Activated T-cell treated with anti-CD3 and anti-CD28 coated beads for 1 hour (primary cell): Measurements from ENCODE around the gene ASB16.

Experiments
- DNase-seq: peaks from one replicate; pipeline ENCODE4 v3.0.0-alpha.2; 2020; ENCODE audit warnings: low read depth

Gene ASB16

DNA sequence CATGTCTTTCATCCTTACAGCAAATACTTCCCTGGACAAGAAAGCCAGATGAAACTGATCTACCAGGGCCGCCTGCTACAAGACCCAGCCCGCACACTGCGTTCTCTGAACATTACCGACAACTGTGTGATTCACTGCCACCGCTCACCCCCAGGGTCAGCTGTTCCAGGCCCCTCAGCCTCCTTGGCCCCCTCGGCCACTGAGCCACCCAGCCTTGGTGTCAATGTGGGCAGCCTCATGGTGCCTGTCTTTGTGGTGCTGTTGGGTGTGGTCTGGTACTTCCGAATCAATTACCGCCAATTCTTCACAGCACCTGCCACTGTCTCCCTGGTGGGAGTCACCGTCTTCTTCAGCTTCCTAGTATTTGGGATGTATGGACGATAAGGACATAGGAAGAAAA, 20.0 kb downstream of the ASB16 start:
- no peak for DNase-seq

GRCh38 chr17:44191369-44191768, 20.9 kb downstream of the ASB16 start:
- DNase-seq: no peak

DNA sequence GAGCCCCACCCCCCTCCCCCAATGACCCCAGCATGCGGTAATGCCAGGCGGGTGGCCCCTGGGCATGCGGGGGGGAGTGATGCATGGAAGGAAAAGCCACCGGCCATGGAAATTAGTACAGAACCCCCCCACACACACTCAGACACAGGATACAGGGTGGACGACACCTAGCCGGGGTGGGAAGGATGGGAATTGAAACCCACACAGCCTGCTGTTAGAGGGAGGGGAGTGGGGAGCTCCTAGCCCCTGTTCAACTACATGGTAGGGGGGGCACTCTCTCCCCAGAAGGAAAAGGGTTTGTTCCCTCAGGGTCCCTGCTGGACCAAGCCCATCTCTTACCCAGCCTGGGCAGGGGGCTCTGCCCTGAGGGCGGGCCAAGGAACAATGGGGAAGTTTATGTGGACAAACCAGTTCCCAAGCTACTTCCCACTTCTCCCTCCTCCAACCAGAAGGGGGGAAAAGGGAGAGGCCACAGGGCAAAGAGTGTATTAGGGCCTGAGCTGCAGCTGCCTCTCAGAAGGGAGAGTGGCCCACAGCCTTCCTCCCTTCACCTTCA, 21.5 kb downstream of the ASB16 start:
- no peak for DNase-seq

DNA sequence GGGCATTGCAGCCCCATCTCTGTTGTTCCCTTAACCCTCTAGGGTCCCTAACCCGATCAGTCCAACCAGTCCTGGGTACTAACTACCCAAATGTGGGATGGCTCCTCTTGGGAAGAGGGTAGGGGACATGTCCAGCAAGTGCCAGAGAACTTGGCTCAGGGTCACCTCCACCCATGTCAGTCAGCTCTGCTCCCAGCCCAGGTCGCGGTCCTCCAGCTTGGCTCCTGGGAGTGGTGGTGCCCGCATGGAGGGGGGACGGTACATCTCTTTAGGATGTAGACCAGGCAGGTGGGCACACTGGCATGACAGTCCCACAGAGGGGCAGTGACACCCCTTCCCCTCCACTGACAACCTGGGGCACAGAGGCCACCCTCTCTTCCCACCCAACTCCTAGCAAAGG, 22.2 kb downstream of the ASB16 start:
- DNase-seq: no peak

GRCh38 chr17:44193326-44194084, 23.0 kb downstream of the ASB16 start:
- no peak for DNase-seq

DNA sequence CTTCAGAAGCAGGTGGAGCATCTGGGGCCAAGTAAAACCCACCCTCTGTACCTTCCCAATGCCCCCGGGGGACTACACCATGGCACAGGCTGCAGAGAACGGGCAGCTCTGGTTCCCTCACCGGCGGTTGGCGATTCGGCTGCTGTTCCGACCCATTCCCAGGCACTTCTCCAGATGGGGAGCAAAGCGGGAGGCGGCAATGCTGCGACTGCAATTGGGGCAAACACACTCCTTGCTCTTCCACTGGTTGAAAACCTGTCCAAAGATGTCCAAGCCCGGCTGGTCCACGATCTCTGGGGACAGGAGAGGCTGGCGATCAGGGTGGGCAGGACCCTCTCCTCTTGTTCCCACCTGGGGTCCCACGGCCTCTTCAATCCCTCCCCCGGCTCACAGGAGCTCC, 26.6 kb downstream of the ASB16 start:
- no peak for DNase-seq

- no peak for DNase-seq
These were observed 27.6 kb downstream of the ASB16 start for GRCh38 chr17:44197980-44198720.

DNA sequence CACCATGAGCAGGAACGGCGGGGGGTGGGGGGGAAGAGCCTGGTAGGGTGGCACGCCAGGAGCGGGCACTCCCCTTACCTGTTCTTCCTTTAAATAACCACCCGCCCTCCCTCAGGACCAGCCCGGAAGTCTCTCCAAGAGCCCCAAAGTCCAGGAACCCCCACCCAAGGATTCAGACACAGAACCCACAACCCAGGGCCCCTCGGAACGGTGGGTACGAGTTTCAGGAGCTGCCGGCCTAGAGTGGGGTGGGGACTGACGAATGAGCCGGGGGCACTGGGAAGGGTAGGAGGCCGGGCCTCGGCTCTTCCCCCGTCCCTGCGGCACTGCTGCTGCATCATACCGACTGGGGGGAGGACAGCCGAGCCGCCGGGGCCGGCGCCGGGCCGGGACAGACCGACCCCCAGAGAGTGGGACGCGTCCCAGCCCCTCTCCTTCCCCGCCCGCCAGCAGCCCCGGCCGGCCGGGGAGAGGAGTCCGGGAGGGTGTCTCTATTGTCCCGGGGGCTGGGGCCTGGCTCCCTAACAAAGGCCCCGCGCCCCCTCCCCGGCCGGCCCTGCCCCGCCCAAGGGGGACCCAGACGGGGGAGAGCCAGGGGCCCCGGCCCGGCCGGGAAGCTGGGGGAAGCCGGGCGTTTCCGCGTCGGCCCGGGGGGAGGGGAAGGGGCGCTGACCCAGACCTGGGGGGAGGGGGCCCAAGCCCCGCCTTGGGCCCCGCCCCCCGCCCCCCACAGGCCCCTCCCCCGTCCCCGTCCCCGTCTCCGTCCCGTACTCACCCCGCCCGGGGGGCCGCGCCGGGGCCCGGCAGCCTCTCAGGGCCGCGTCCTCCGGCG, 28.4 kb downstream of the ASB16 start:
- peak; percentile 31 for DNase-seq

DNA sequence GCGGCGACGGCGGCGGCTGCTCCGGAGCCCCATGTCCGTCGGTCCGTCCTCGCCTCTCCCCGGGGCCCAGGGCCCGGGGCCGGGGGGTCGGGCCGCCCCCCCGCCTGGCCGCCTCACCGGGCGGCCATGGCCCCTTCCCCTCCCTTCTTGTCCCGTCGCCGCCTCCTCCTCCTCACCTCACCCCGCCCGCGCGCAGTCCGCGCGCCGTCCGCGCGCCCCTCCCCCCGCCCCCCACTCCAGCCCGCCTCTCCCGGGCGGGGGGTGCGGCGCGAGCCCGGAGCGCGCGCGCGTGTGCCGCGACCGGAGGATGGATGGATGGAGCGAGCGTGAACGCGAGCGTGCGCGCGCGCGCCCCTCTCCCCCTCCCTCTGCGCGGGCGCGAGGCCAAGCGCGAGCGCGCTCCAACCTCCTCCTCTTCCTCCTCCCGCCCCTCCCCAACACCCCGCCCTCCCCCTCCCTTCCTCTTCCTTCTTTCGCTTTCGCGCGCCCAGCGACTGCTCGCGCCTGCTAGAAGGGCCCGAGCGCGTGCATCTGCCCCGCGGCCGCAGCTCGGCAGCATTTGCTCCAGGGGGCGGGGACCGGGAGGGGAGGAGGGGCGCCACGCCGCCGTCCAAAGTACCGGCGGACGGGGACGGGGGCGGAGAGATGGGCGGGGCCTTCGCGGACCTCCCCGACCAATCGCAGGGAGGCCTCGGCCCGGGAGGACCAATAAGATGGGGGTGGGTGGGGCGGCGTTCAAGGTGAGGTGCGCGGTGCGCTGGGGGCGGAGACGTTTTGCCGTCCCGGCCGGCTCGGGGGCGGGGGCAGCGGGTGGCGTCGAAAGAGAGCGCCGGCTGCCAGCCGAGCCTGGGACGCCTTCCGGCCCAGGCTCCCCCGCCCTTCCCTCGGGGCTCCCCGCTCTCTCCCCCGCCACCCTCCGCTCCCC, 29.3 kb downstream of the ASB16 start, which contains the start of gene ATXN7L3:
Gene ATXN7L3, minus strand, starts transcription at position 332 of the 925 bp plus-strand sequence. CDS start 1,814 bp downstream, outside the sequence.
- DNase-seq: peak; percentile 99

DNA sequence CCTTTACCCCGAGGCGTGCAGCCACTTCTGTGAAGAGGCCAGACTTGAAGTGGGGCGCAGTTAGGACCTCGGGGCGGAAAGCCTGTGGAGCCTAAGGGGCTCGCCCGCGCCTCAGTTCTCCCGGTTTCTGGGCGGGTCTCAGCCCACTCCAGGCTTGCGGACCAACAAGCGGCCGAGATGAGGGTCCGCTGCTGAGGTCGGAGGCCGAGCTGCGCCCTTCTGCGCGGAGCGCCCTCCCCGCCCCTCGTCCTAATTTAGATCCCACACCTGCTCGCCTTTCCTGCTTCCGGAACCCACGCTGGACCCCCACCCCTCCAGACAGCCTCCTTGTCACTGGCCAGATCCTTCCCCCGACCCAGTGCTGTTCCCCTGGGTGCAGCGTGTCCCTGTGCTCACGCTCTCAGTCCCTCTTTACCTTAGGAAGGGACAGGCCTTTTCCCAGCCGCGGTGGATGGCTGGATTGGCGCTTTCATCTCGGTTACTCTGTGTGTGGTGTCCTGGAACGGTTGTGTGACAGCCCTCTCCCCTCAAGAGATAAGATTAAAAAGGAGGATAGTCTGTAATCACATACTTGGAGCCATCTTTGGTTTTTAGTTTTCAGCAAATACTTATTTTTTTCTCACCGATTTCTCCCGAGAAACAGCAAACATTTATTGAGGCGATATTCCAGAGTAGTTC, 30.1 kb downstream of the ASB16 start:
- DNase-seq: no peak

DNA sequence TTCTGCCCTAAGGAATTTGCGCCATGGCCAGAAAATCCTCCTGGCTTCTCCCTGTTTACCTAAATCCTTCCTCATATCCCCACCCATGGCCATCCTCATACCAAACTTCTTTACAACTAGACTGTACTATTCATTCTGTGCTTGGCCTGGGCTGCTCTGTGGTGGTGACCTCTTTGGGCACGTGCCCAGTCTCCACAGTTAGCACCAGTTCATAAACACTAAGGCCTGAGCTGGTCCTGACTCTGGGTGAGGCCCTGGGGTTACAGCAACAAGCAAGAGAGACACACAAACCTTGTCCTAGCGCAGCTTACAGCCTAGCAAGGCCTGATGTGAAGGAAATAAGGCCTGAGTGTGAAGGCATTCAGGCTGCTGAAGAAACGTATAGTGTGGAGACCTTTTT, 32.3 kb downstream of the ASB16 start:
- no peak for DNase-seq

DNA sequence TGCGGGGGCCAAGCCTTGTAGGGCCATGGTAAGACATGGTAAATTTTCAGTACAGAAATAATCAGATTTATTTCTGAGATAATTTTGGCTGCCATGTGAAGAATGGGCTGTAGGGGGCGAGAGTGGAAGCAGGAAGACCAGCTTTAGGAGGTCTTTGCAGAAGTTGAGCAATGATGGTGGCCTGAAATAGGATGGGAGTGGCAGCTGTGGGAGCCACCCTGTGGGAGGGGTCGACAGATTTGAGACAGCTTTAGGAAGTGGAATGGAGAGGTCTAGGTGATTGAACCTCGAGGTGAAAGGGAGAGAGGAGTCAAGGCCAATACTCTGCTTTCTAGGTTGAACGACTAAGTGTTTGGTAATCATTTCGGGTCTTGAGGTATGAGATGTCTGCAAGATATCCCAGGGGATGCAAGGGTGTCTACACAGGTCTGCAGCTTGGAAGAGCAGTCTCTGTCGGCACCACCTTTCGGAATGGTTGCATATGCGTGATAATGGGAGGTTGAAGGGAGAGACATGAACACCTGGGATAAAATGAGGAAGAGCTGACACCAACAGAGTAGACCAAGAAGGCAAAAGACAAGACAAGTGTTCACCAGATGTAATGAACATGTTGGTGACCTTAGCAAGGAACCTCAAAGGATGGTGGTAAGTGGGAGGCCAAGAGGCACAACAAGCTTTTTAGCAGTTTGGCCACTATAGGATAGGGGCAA, 33.4 kb downstream of the ASB16 start:
- DNase-seq: no peak

DNA sequence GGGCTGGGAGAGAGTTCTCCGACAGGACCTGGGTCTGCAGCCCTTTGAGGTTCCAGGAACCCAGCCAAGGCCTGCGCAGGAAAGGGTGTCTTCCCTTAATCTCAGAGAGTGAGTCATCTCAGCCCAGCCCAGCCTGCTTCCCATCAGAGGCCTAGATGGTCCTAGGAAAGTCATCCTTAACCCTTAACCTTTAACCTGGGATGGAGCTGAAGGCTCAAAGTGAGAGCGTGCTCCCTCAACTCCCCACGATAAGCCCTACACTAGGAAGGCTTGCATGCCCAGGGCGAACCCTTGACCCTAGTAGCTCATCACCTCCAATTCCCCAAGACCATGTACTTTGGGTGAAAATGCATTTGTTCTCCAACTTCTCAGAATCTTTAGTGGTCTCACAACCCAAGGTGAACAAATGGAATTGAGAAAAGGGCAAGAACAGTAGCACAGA, 34.0 kb downstream of the ASB16 start:
- no peak for DNase-seq

GRCh38 chr17:44205962-44206824, 35.7 kb downstream of the ASB16 start:
- no peak for DNase-seq

DNA sequence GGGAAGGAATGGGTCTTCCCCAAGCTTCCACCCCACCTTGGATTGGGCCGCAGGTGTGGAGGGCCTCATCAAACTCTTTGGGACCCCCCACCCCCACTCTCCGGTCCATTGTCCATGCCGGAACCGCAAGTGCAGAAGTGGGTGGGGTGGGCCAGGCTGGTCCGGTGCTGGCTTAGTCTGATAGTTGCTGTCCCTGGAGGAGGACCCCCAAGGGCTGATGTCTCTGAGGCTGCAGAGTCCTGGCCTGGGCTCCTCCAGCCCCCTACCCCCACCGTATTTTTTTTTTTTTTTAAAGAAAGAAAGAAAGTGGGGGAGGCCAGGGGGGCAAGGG, 36.3 kb downstream of the ASB16 start:
- DNase-seq: no peak

- no peak for DNase-seq
These were observed 36.8 kb downstream of the ASB16 start for GRCh38 chr17:44207319-44207718.

DNA sequence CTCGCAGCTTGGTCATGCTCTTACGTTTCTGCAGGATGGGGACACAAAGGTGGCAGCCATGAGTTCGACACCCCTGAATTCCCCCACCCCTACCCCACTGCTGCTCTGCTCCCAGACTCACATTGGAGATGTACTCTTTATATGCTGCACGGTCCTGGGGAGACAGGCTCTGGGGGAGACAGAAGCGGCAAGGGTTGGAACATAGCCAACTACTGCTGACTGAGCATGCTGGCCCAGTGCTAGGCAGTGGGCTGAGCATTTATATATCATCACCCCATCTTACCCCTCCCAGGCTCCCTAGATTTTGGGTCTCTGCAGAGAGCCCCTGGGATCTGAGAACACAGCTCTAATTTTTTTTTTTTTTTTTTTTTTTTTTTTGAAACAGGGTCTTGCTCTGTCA, 37.2 kb downstream of the ASB16 start:
- DNase-seq: no peak

DNA sequence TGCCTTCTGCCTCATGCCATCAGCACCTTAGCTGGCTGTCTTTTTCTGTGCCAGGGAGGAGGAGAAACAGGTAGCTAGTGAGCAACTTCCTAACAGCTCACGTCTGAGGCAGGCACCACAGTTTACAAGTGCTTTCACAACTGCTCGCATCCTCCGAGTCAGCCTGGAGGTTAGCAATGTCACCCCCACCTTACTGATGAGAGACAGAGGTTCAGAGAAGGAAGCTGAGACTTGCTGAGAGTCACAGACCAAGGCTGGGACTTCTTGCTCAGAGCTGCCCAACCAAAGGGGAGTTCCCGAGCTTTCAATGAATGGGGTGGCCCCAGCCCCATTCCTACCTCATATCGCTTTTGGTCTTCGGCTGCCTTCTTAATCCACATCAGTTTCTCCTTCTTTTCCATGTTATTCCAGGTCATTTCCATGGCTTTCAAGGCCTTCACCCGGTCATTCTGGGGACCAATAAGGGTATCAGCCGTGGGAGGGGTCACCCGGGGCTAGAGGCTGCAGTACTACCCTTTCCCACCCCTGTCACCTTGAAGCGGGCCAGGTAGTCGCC, 39.4 kb downstream of the ASB16 start:
- no peak for DNase-seq
